Mesenchymal stem cell (in vitro differentiated cells and primary cell): ENCODE data around the gene TXNL4B. TPM values are rescaled to one million over a fixed set of nuclear protein-coding genes. Genes with fewer than 3 reads are reported as not detected.
A peak's percentile ranks its signal among the peaks of the same experiment; 100 is the strongest.

Experiments used
- DNase-seq: peaks from one replicate; pipeline ENCODE4 v3.0.0-alpha.2; 2013
- H2AFZ ChIP-seq: one replicate; pipeline ENCODE4 v1.6.1; 2013; ENCODE audit warnings: low read depth, mild to moderate bottlenecking, control low read depth, inconsistent platforms, low read length, moderate library complexity
- H2AK5ac ChIP-seq: 2 replicates; pipeline ENCODE4 v1.6.1; 2013; ENCODE audit warnings: low read length, moderate library complexity, mild to moderate bottlenecking, inconsistent platforms; ENCODE audit not compliant: severe bottlenecking
- H2BK120ac ChIP-seq: one replicate; pipeline ENCODE4 v1.6.1; 2013; ENCODE audit warnings: low read depth, mild to moderate bottlenecking, inconsistent platforms, low read length, moderate library complexity
- H2BK12ac ChIP-seq, 2 experiments: one replicate each; pipeline ENCODE4 v1.6.1; 2013; ENCODE audit warnings: inconsistent platforms in 2 of 2, low read length in 2 of 2, mild to moderate bottlenecking in 2 of 2, moderate library complexity in 2 of 2, control low read depth in 1 of 2
- H2BK15ac ChIP-seq: one replicate; pipeline ENCODE4 v1.6.1; 2013; ENCODE audit warnings: mild to moderate bottlenecking, low read depth, inconsistent platforms; ENCODE audit not compliant: poor library complexity, severe bottlenecking
- H2BK5ac ChIP-seq: 2 replicates; pipeline ENCODE4 v1.6.1; 2013; ENCODE audit warnings: low read depth, mild to moderate bottlenecking, low read length, control low read depth, inconsistent platforms; ENCODE audit not compliant: poor library complexity, severe bottlenecking
- H3K14ac ChIP-seq, 2 experiments: one replicate each; pipeline ENCODE4 v1.6.1; 2013; ENCODE audit warnings: inconsistent platforms in 2 of 2, low read length in 2 of 2, control low read depth in 1 of 2, mild to moderate bottlenecking in 1 of 2, moderate library complexity in 1 of 2
- H3K18ac ChIP-seq, 2 experiments: one replicate each; pipeline ENCODE4 v1.6.1; 2013; ENCODE audit warnings: inconsistent platforms in 2 of 2, low read length in 2 of 2, control low read depth in 1 of 2, low read depth in 1 of 2, mild to moderate bottlenecking in 1 of 2
- H3K23ac ChIP-seq, 2 experiments: one replicate each; pipeline ENCODE4 v1.6.1; 2013; ENCODE audit warnings: inconsistent platforms in 2 of 2, low read length in 2 of 2, mild to moderate bottlenecking in 2 of 2, moderate library complexity in 2 of 2, control low read depth in 1 of 2
- H3K27ac ChIP-seq: 2 replicates; pipeline ENCODE4 v1.5.1; 2013; ENCODE audit warnings: mild to moderate bottlenecking, moderate library complexity, low read length, control low read depth, inconsistent platforms; ENCODE audit not compliant: poor library complexity, severe bottlenecking
- H3K27me3 ChIP-seq, 2 experiments: 2 replicates each; pipeline versions ENCODE4 v1.6.1 to v1.7.0; 2013; ENCODE audit warnings: low read length in 2 of 2, mild to moderate bottlenecking in 2 of 2, moderate library complexity in 2 of 2, control low read depth in 1 of 2, inconsistent platforms in 1 of 2; ENCODE audit not compliant: control insufficient read depth in 1 of 2, insufficient read depth in 1 of 2
- H3K36me3 ChIP-seq, 2 experiments: 2 replicates each; pipeline versions ENCODE4 v1.6.1 to v1.7.0; 2013; ENCODE audit warnings: low read length in 2 of 2, control low read depth in 1 of 2, inconsistent platforms in 1 of 2, low read depth in 1 of 2, mild to moderate bottlenecking in 1 of 2; ENCODE audit not compliant: insufficient read depth in 2 of 2, control insufficient read depth in 1 of 2
- H3K4ac ChIP-seq, 2 experiments: one replicate each; pipeline ENCODE4 v1.6.1; 2013; ENCODE audit warnings: inconsistent platforms in 2 of 2, low read length in 2 of 2, mild to moderate bottlenecking in 2 of 2, moderate library complexity in 2 of 2, control low read depth in 1 of 2, low read depth in 1 of 2
- H3K4me1 ChIP-seq: 2 replicates; pipeline ENCODE4 v1.6.1; 2013; ENCODE audit warnings: low read depth, low read length, control low read depth; ENCODE audit not compliant: control insufficient read depth, insufficient read depth
- H3K4me2 ChIP-seq: 2 replicates; pipeline ENCODE4 v1.6.1; 2013; ENCODE audit warnings: low read length, mild to moderate bottlenecking, inconsistent platforms; ENCODE audit not compliant: poor library complexity, severe bottlenecking
- H3K4me3 ChIP-seq, 2 experiments: 2 replicates each; pipeline versions ENCODE4 v1.5.1 to v1.7.0; 2013; ENCODE audit warnings: low read length in 2 of 2, mild to moderate bottlenecking in 2 of 2, control low read depth in 1 of 2, low read depth in 1 of 2; ENCODE audit not compliant: insufficient read depth in 1 of 2
- H3K79me1 ChIP-seq: replicated peaks from 2 replicates; pipeline ENCODE4 v1.6.1; 2013; ENCODE audit warnings: mild to moderate bottlenecking, control low read depth, low read length, inconsistent platforms; ENCODE audit not compliant: poor library complexity, severe bottlenecking
- H3K9ac ChIP-seq: 2 replicates; pipeline ENCODE4 v1.7.0; 2013; ENCODE audit warnings: mild to moderate bottlenecking, low read length, moderate library complexity
- H3K9me3 ChIP-seq: 2 replicates; pipeline ENCODE4 v1.7.0; 2013; ENCODE audit warnings: mild to moderate bottlenecking, low read length; ENCODE audit not compliant: control insufficient read depth
- H4K8ac ChIP-seq: one replicate; pipeline ENCODE4 v1.6.1; 2013; ENCODE audit warnings: inconsistent platforms, mild to moderate bottlenecking, low read length, moderate library complexity
- H4K91ac ChIP-seq: one replicate; pipeline ENCODE4 v1.6.1; 2013; ENCODE audit warnings: mild to moderate bottlenecking, low read length, inconsistent platforms
- WGBS: methylation state at CpG from one replicate; pipeline ENCODE4 v1.1.7; 2013; ENCODE audit warnings: mixed read lengths; 5-methylcytosine and 5-hydroxymethylcytosine counted together
- polyA plus RNA-seq, 2 experiments: library from polyadenylated mRNA; stranded (reverse); fragments of 200-250 nt; gene quantifications; one replicate each; pipeline ENCODE4 v1.2.3, GENCODE V29; 2013

Gene TXNL4B
- 4.8 TPM for polyA plus RNA-seq (2013, experiment 1 of 2)
- polyA plus RNA-seq (2013, experiment 2 of 2), result 5.3 TPM

DNA sequence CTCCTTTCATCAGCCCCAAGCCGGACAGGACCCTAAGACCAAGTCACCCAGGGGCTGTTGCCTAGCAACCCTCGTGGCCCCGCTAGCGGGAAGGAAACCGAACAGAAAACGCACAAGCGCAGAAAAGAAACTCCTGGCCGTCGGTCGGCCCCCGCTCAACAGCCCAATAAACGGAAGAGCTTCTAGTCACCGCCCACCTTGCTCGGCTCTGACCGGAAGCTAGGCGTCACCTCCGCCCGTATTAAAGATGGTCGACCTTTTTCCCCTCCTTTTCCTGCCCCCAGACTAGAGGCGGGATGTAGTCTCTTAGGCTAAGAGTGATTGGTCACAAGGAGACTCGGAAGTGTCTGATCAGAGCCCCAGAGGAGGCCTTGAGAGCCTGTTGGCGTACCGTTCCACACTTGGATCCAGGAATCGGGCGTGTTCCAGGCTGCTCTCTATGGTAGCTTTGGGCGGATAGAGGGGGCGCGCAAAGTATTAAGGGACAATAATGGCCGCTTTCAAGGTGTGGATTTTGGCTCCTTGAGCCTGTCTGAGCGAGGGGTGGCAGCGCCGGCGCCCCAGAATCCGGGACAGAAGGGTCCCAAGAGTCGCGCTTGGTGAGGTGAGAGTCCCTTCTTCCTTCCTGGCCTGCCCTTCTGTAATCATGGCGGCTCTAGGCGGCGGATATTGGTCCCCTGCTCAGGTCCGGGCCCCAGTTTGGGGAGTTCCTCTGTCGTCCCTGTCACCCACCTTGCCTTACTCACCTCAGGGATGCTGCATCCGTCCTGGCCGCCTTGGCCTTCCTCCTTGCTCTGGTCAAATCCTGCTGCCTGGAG lies at the start of gene TXNL4B, which contains the start of gene DHX38:
TXNL4B (minus strand) TSS at position 173 of the 818 bp plus-strand sequence. CDS start 2,871 bp downstream, outside the sequence.
DHX38 (plus strand) TSS at position 400 of the 818 bp plus-strand sequence. CDS start 2,311 bp downstream, outside the sequence.
- Histone ChIP-seq H3K27me3 (no peaks in the 10 kb centered on the region), H3K14ac (peak within 1 kb of the TSS in 1 of 2 experiments; percentile 5), H3K9me3 (no peaks in the 10 kb centered on the region), H3K4ac (peak within 1 kb of the TSS; percentile 66 to 87), H3K4me2 (peak within 1 kb of the TSS; percentile 84), H3K4me3 (peak within 1 kb of the TSS; percentile 93 to 99), H4K8ac (peak within 1 kb of the TSS; percentile 96), H2BK5ac (peak within 1 kb of the TSS; percentile 91), H3K18ac (peak within 1 kb of the TSS; percentile 85 to 91), H2AFZ (peak within 1 kb of the TSS; percentile 93), H4K91ac (peak within 1 kb of the TSS; percentile 85), H3K79me1 (peaks cover 39% of the 10 kb centered on the region), H3K27ac (peak within 1 kb of the TSS; percentile 91), H2AK5ac (no peak within 1 kb of the TSS), H3K4me1 (peaks cover 3% of the 10 kb centered on the region), H3K9ac (peak within 1 kb of the TSS; percentile 98), H3K36me3 (peaks cover 29 to 48% of the 10 kb centered on the region in 2 experiments), H2BK12ac (peak within 1 kb of the TSS in 1 of 2 experiments; percentile 55), H3K23ac (no peak within 1 kb of the TSS), H2BK15ac (no peak within 1 kb of the TSS), H2BK120ac (no peak within 1 kb of the TSS)
- DNase-seq, result peak; percentile 100
- under 1% methylated on average over 39 of the region's 43 CpGs for WGBS

DNA sequence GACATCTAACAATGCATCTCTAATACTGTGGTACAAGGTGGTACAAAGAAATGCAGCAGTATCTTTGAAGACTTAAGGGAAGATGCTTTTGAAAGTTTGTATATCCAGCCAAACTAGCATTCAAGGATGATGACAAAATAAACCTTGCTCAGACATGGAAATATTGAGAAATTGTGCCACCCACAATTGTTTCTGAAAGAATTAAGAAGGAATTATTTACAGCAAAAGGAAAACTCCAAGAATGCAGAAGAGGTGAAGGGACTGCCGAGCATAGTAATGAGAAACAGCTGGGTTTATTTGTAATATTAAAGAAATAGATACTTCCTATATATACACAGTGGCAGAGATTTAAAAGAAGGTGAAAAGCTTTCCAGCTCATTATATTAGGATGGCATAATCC lies 49.1 kb upstream of the TXNL4B start:
- no peak overlapping the region for H3K23ac ChIP-seq
- H3K27ac ChIP-seq, result no peak overlapping the region
- H3K4me1 ChIP-seq, result peaks cover under 1% of the 10 kb centered on the region
- no peak overlapping the region for H4K91ac ChIP-seq
- H3K9ac ChIP-seq, result no peak overlapping the region
- H2AFZ ChIP-seq, result no peak overlapping the region
- no peaks in the 10 kb centered on the region for H3K79me1 ChIP-seq
- no peak overlapping the region for H3K4ac ChIP-seq
- H2BK5ac ChIP-seq, result no peak overlapping the region
- no peaks in the 10 kb centered on the region for H3K27me3 ChIP-seq
- no peak overlapping the region for H2BK12ac ChIP-seq
- DNase-seq, result no peak
- no peak overlapping the region for H2BK120ac ChIP-seq
- H3K36me3 ChIP-seq, result no peaks in the 10 kb centered on the region
- WGBS, result no CpG with 5 or more reads among the region's 1 CpG
- no peak overlapping the region for H3K4me2 ChIP-seq
- no peaks in the 10 kb centered on the region for H3K9me3 ChIP-seq
- H2BK15ac ChIP-seq, result no peak overlapping the region
- no peak overlapping the region for H3K4me3 ChIP-seq
- no peak overlapping the region for H3K14ac ChIP-seq
- no peak overlapping the region for H3K18ac ChIP-seq
- H4K8ac ChIP-seq, result no peak overlapping the region
- no peak overlapping the region for H2AK5ac ChIP-seq

DNA sequence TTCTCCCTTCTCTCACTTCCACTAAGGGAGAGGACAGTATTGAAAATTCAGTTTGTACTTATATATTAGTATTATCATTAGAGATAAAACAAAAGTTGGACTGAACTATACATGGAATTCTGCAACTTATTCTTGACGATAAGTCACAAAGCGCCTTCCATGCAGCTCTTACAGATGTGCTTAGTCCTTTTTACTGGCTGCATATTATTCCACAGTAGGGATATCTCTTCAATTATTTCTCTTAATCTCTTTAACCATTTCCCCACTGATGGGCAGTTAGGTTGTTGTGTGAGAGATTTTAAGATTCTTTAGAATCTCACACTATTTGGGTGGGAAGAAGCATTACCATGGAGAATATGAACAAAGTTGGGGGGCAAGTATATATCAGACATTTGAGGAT lies 46.5 kb upstream of the TXNL4B start:
- Histone ChIP-seq H3K4ac (no peak overlapping the region), H2BK120ac (no peak overlapping the region), H4K8ac (no peak overlapping the region), H3K9ac (no peak overlapping the region), H4K91ac (no peak overlapping the region), H2AK5ac (no peak overlapping the region), H2AFZ (no peak overlapping the region), H3K4me1 (peaks cover 2% of the 10 kb centered on the region), H3K4me3 (no peak overlapping the region), H3K79me1 (no peaks in the 10 kb centered on the region), H3K27me3 (no peaks in the 10 kb centered on the region), H3K27ac (no peak overlapping the region), H2BK12ac (no peak overlapping the region), H3K9me3 (no peaks in the 10 kb centered on the region), H2BK15ac (no peak overlapping the region), H3K4me2 (no peak overlapping the region), H3K14ac (no peak overlapping the region), H2BK5ac (no peak overlapping the region), H3K23ac (no peak overlapping the region), H3K36me3 (no peaks in the 10 kb centered on the region), H3K18ac (no peak overlapping the region)
- DNase-seq, result no peak
- 96% methylated on average over 2 of the region's 2 CpGs for WGBS

DNA sequence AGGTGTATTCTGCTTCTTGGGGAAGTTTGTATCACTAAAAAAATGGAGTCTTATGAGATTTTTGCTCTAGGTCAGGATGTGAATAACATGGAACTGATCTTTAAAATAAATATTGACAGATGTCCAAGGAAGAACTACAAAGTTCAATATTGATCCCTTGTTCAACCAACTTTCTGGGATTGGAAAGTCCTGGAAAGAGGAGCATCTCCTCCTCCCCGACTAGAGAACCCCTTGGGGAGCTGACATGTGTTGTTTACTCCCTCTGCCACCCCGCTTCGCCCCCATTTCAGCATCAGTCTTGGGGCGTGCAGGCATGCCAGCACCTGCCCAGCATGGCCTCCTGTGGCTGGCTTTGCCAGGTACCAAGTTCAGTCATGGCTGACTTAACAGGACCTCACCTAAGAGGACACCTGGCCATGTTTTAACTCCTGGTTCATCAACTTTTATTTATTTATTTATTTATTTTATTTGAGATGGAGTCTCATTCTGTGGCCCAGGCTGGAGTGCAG lies 44.7 kb upstream of the TXNL4B start:
- H2AK5ac ChIP-seq, result no peak overlapping the region
- 88% methylated on average over 4 of the region's 4 CpGs for WGBS
- H4K91ac ChIP-seq, result no peak overlapping the region
- H3K9ac ChIP-seq, result no peak overlapping the region
- no peak overlapping the region for H3K27ac ChIP-seq
- H2BK120ac ChIP-seq, result no peak overlapping the region
- no peak overlapping the region for H2BK12ac ChIP-seq
- H3K4me1 ChIP-seq, result peaks cover 2% of the 10 kb centered on the region
- H3K4ac ChIP-seq, result no peak overlapping the region
- H3K79me1 ChIP-seq, result no peaks in the 10 kb centered on the region
- H3K4me3 ChIP-seq, result no peak overlapping the region
- no peak overlapping the region for H3K4me2 ChIP-seq
- no peaks in the 10 kb centered on the region for H3K36me3 ChIP-seq
- H2BK5ac ChIP-seq, result no peak overlapping the region
- no peak overlapping the region for H2AFZ ChIP-seq
- H2BK15ac ChIP-seq, result no peak overlapping the region
- H3K14ac ChIP-seq, result no peak overlapping the region
- peaks cover 0 to 3% of the 10 kb centered on the region in 2 experiments for H3K27me3 ChIP-seq
- no peak for DNase-seq
- no peak overlapping the region for H3K23ac ChIP-seq
- H3K18ac ChIP-seq, result no peak overlapping the region
- no peaks in the 10 kb centered on the region for H3K9me3 ChIP-seq
- H4K8ac ChIP-seq, result no peak overlapping the region
